ENCODE measurements around the gene JMJD6. TPM values are rescaled to one million over a fixed set of nuclear protein-coding genes. Genes with fewer than 3 reads are reported as not detected.

Gene JMJD6
- total RNA-seq, 2 experiments from 2014 or later: 39.9 to 71.2 TPM

- Histone ChIP-seq H4K20me1 (ENCODE audit: insufficient read depth, low read length) (no peaks in the 10 kb centered on the region), H3K9me2 (ENCODE audit: insufficient read depth, low read length) (no peaks in the 10 kb centered on the region), H3K4me1 (ENCODE audit: insufficient read depth, low read length, poor library complexity, severe bottlenecking) (no peaks in the 10 kb centered on the region), H3K27ac (ENCODE audit: low read depth, low read length, poor library complexity, severe bottlenecking) (no peak overlapping the region), H3K4me3 (ENCODE audit: low read depth, low read length, poor library complexity, severe bottlenecking) (no peak overlapping the region), H3K4me2 (ENCODE audit: low read length) (no peak overlapping the region), H3K36me3 (ENCODE audit: insufficient read depth, low read length) (no peaks in the 10 kb centered on the region), H3K79me2 (ENCODE audit: insufficient read depth, low read depth, low read length) (no peaks in the 10 kb centered on the region), H3K9me3 (ENCODE audit: low read length) (no peaks in the 10 kb centered on the region), H2AFZ (ENCODE audit: low read length) (no peak overlapping the region)
- intact Hi-C loops (cut with micrococcal nuclease; ENCODE audit: unreplicated experiment): no loop called here
- TF ChIP-seq EZH2phosphoT487 (IDR thresholded peaks at IDR 0.05; ENCODE audit: borderline replicate concordance, low read depth, low read length) (no peak), CTCF (conservative IDR thresholded peaks at IDR 0.05; ENCODE audit: low read length) (no peak)
- CTCF ChIA-PET (ENCODE audit: unreplicated experiment): no interaction called here
- POLR2A ChIA-PET: no interaction called here
- BruUV-seq (replicated peaks): no TSS peak
- DNase-seq (ENCODE audit: low spot score): no peak
These were observed 36.5 kb downstream of the JMJD6 start for GRCh38 chr17:76689859-76690258.

GRCh38 chr17:76688165-76688622 lies 38.2 kb downstream of the JMJD6 start:
- Histone ChIP-seq H3K4me2 (ENCODE audit: low read length) (no peak overlapping the region), H3K4me3 (ENCODE audit: low read depth, low read length, poor library complexity, severe bottlenecking) (no peak overlapping the region), H3K36me3 (ENCODE audit: insufficient read depth, low read length) (no peaks in the 10 kb centered on the region), H4K20me1 (ENCODE audit: insufficient read depth, low read length) (no peaks in the 10 kb centered on the region), H3K9me3 (ENCODE audit: low read length) (no peaks in the 10 kb centered on the region), H3K9me2 (ENCODE audit: insufficient read depth, low read length) (no peaks in the 10 kb centered on the region), H2AFZ (ENCODE audit: low read length) (no peak overlapping the region), H3K27ac (ENCODE audit: low read depth, low read length, poor library complexity, severe bottlenecking) (no peak overlapping the region), H3K4me1 (ENCODE audit: insufficient read depth, low read length, poor library complexity, severe bottlenecking) (no peaks in the 10 kb centered on the region), H3K79me2 (ENCODE audit: insufficient read depth, low read depth, low read length) (no peaks in the 10 kb centered on the region)
- no peak for TF ChIP-seq CTCF (conservative IDR thresholded peaks at IDR 0.05; ENCODE audit: low read length)
- no peak for TF ChIP-seq EZH2phosphoT487 (IDR thresholded peaks at IDR 0.05; ENCODE audit: borderline replicate concordance, low read depth, low read length)
- DNase-seq (ENCODE audit: low spot score): no peak
- BruUV-seq (replicated peaks): no TSS peak
- POLR2A ChIA-PET: no interaction called here
- intact Hi-C loops (cut with micrococcal nuclease; ENCODE audit: unreplicated experiment): no loop called here
- CTCF ChIA-PET (ENCODE audit: unreplicated experiment): no interaction called here

GRCh38 chr17:76687298-76688164 lies 38.9 kb downstream of the JMJD6 start:
- Histone ChIP-seq H3K9me3 (ENCODE audit: low read length) (no peaks in the 10 kb centered on the region), H3K27ac (ENCODE audit: low read depth, low read length, poor library complexity, severe bottlenecking) (no peak overlapping the region), H3K4me3 (ENCODE audit: low read depth, low read length, poor library complexity, severe bottlenecking) (no peak overlapping the region), H2AFZ (ENCODE audit: low read length) (no peak overlapping the region), H3K4me2 (ENCODE audit: low read length) (no peak overlapping the region), H3K9me2 (ENCODE audit: insufficient read depth, low read length) (no peaks in the 10 kb centered on the region), H3K36me3 (ENCODE audit: insufficient read depth, low read length) (no peaks in the 10 kb centered on the region), H4K20me1 (ENCODE audit: insufficient read depth, low read length) (no peaks in the 10 kb centered on the region), H3K4me1 (ENCODE audit: insufficient read depth, low read length, poor library complexity, severe bottlenecking) (no peaks in the 10 kb centered on the region), H3K79me2 (ENCODE audit: insufficient read depth, low read depth, low read length) (no peaks in the 10 kb centered on the region)
- no TSS peak for BruUV-seq (replicated peaks)
- intact Hi-C loops (cut with micrococcal nuclease; ENCODE audit: unreplicated experiment): no loop called here
- DNase-seq (ENCODE audit: low spot score): no peak
- ChIA-PET POLR2A (interaction anchor here (0.6 kb wide), 1 partner anchor 592 kb away, joined by 3 read pairs; no protein-coding TSS in a partner anchor), CTCF (ENCODE audit: unreplicated experiment) (no interaction called here)
- TF ChIP-seq CTCF (conservative IDR thresholded peaks at IDR 0.05; ENCODE audit: low read length): no peak
- TF ChIP-seq EZH2phosphoT487 (IDR thresholded peaks at IDR 0.05; ENCODE audit: borderline replicate concordance, low read depth, low read length): no peak
